Right cardiac atrium (tissue), 5 donors: ENCODE measurements around the gene BRI3BP. TPM values are rescaled to one million over a fixed set of nuclear protein-coding genes. Genes with fewer than 3 reads are reported as not detected.

Source experiments
- ATAC-seq, 2 donors: fragments of 200-7000 bp; cut with Tn5 transposase; one replicate each; pipeline versions ENCODE4 v1.8.0 to v1.9.1; 2020; ENCODE audit warnings: moderate library complexity in 2 of 2, mild to moderate bottlenecking in 1 of 2
- DNase-seq, 3 donors: peaks; one replicate each; pipeline ENCODE4 v3.0.0-alpha.2; 2020
- H3K27ac ChIP-seq: one replicate; pipeline ENCODE4 v1.5.1; 2013; ENCODE audit warnings: mild to moderate bottlenecking, low read length, control low read depth, moderate library complexity
- H3K27me3 ChIP-seq: one replicate; pipeline ENCODE4 v1.6.1; 2013; ENCODE audit not compliant: control insufficient read depth, insufficient read depth
- H3K4me1 ChIP-seq: one replicate; pipeline ENCODE4 v1.6.1; 2013; ENCODE audit warnings: low read length; ENCODE audit not compliant: control insufficient read depth, insufficient read depth
- H3K4me3 ChIP-seq: one replicate; pipeline ENCODE4 v1.5.1; 2013; ENCODE audit warnings: low read length, control low read depth
- H3K9me3 ChIP-seq: one replicate; pipeline ENCODE4 v1.6.1; 2013; ENCODE audit warnings: low read length; ENCODE audit not compliant: control insufficient read depth
- WGBS: extraction: QIAGEN DNeasy Blood & Tissue Kit; methylation state at CpG from one replicate; pipeline ENCODE4 v1.1.7; 2013; 5-methylcytosine and 5-hydroxymethylcytosine counted together
- intact Hi-C, 4 donors: fragments of 100-400 bp; cut with DNase I; formaldehyde crosslinking; loops; one replicate each; pipeline versions ENCODE4 v1.11.0 to v1.14.0; 2022 to 2023
- polyA plus RNA-seq: library from polyadenylated mRNA; stranded (reverse); fragments of 200-250 nt; gene quantifications from one replicate; pipeline ENCODE4 v1.2.3, GENCODE V29; 2013
- total RNA-seq, 4 donors: library from RNA; stranded (reverse); fragmentation: NEBNext Ultra II Directional; extraction: Animal tissue kit (Norgen Biotek cat#: 25700); gene quantifications; one replicate each; pipeline ENCODE4 v1.2.1, GENCODE V29; 2021
- donor health status: healthy with polysubstance abuse.
- donor health status: DM: no; HTN: yes; CAD: no.
- donor health status: DM: no; HTN: no; CAD: no.
- donor health status: DM: no; HTN: yes; CAD: no; lungs with severe emphysema.
- donor health status: DM: yes; HTN: yes; CAD: no.

BRI3BP gene
- total and polyA plus RNA-seq, 5 donors: 1.4 to 6.1 (median 3.9) TPM

GRCh38 chr12:124954771-124955170, 38.7 kb upstream of the BRI3BP start:
- H3K9me3 ChIP-seq: no peaks in the 10 kb centered on the region
- 96% methylated on average over 4 of the region's 4 CpGs for WGBS
- H3K27ac ChIP-seq: no peak overlapping the region
- no peak overlapping the region for H3K4me3 ChIP-seq
- DNase-seq: peak in 1 of 3 donors; percentile 5
- no peak for ATAC-seq
- intact Hi-C loops: no loop called here
- H3K4me1 ChIP-seq: no peaks in the 10 kb centered on the region
- H3K27me3 ChIP-seq: no peaks in the 10 kb centered on the region

GRCh38 chr12:124956571-124956970, 36.9 kb upstream of the BRI3BP start:
- Histone ChIP-seq H3K27ac (no peak overlapping the region), H3K9me3 (no peaks in the 10 kb centered on the region), H3K4me3 (no peak overlapping the region), H3K4me1 (no peaks in the 10 kb centered on the region), H3K27me3 (no peaks in the 10 kb centered on the region)
- DNase-seq: peak in 1 of 3 donors; percentile 47
- no peak for ATAC-seq
- WGBS: 96% methylated on average over 16 of the region's 16 CpGs
- intact Hi-C loops: no loop called here

GRCh38 chr12:124961055-124961454, 32.4 kb upstream of the BRI3BP start:
- peak in 1 of 3 donors; percentile 7 for DNase-seq
- Histone ChIP-seq H3K27me3 (no peaks in the 10 kb centered on the region), H3K4me1 (no peaks in the 10 kb centered on the region), H3K27ac (no peak overlapping the region), H3K9me3 (no peaks in the 10 kb centered on the region), H3K4me3 (no peak overlapping the region)
- WGBS: 93% methylated on average over 29 of the region's 29 CpGs
- intact Hi-C loops: no loop called here
- ATAC-seq: no peak

- no peaks in the 10 kb centered on the region for H3K27me3 ChIP-seq
- DNase-seq: peak in 1 of 3 donors; percentile 13
- no peak for ATAC-seq
- H3K4me1 ChIP-seq: no peaks in the 10 kb centered on the region
- 94% methylated on average over 8 of the region's 8 CpGs for WGBS
- H3K4me3 ChIP-seq: no peak overlapping the region
- H3K9me3 ChIP-seq: no peaks in the 10 kb centered on the region
- intact Hi-C loops: no loop called here
- no peak overlapping the region for H3K27ac ChIP-seq
Measured at GRCh38 chr12:124963211-124963610, 30.2 kb upstream of the BRI3BP start.

- no peaks in the 10 kb centered on the region for H3K9me3 ChIP-seq
- ATAC-seq (no peak), DNase-seq (peak in 1 of 3 donors; percentile 27)
- WGBS: 95% methylated on average over 22 of the region's 22 CpGs
- H3K4me1 ChIP-seq: no peaks in the 10 kb centered on the region
- H3K4me3 ChIP-seq: no peak overlapping the region
- H3K27me3 ChIP-seq: no peaks in the 10 kb centered on the region
- no peak overlapping the region for H3K27ac ChIP-seq
- intact Hi-C loops: no loop called here
Measured at GRCh38 chr12:124964251-124964650, 29.2 kb upstream of the BRI3BP start.

GRCh38 chr12:124964836-124965462, 28.5 kb upstream of the BRI3BP start:
- WGBS: 82% methylated on average over 15 of the region's 15 CpGs
- peak in 1 of 3 donors; percentile 50 for DNase-seq
- Histone ChIP-seq H3K4me1 (no peaks in the 10 kb centered on the region), H3K27me3 (no peaks in the 10 kb centered on the region), H3K9me3 (no peaks in the 10 kb centered on the region), H3K27ac (no peak overlapping the region), H3K4me3 (no peak overlapping the region)
- intact Hi-C loops: no loop called here
- ATAC-seq: peak in 1 of 2 donors; percentile 23

GRCh38 chr12:124967016-124967739, 26.3 kb upstream of the BRI3BP start:
- intact Hi-C loops: no loop called here
- ATAC-seq (no peak), DNase-seq (peak in 2 of 3 donors; percentile 31 to 32)
- H3K9me3 ChIP-seq: no peaks in the 10 kb centered on the region
- H3K4me3 ChIP-seq: no peak overlapping the region
- no peak overlapping the region for H3K27ac ChIP-seq
- H3K27me3 ChIP-seq: no peaks in the 10 kb centered on the region
- 87% methylated on average over 22 of the region's 22 CpGs for WGBS
- no peaks in the 10 kb centered on the region for H3K4me1 ChIP-seq

GRCh38 chr12:124968656-124969055, 24.8 kb upstream of the BRI3BP start:
- Histone ChIP-seq H3K4me1 (no peaks in the 10 kb centered on the region), H3K27ac (no peak overlapping the region), H3K9me3 (no peaks in the 10 kb centered on the region), H3K27me3 (no peaks in the 10 kb centered on the region), H3K4me3 (no peak overlapping the region)
- intact Hi-C loops: no loop called here
- ATAC-seq (no peak), DNase-seq (peak in 2 of 3 donors; percentile 42 to 53)
- WGBS: 84% methylated on average over 17 of the region's 17 CpGs

GRCh38 chr12:124970647-124971402, 22.6 kb upstream of the BRI3BP start:
- ATAC-seq (no peak), DNase-seq (peak in 2 of 3 donors; percentile 32 to 49)
- Histone ChIP-seq H3K4me1 (no peaks in the 10 kb centered on the region), H3K27me3 (no peaks in the 10 kb centered on the region), H3K4me3 (no peak overlapping the region), H3K9me3 (no peaks in the 10 kb centered on the region), H3K27ac (no peak overlapping the region)
- intact Hi-C loops: no loop called here
- 92% methylated on average over 25 of the region's 25 CpGs for WGBS

- Histone ChIP-seq H3K4me1 (no peaks in the 10 kb centered on the region), H3K27ac (no peak overlapping the region), H3K4me3 (no peak overlapping the region), H3K9me3 (no peaks in the 10 kb centered on the region), H3K27me3 (no peaks in the 10 kb centered on the region)
- DNase-seq (peak in 2 of 3 donors; percentile 34 to 39), ATAC-seq (no peak)
- intact Hi-C loops: no loop called here
- 90% methylated on average over 12 of the region's 12 CpGs for WGBS
Measured at GRCh38 chr12:124971603-124972002, 21.8 kb upstream of the BRI3BP start.

GRCh38 chr12:124972211-124972610, 21.2 kb upstream of the BRI3BP start:
- 88% methylated on average over 10 of the region's 10 CpGs for WGBS
- no peaks in the 10 kb centered on the region for H3K27me3 ChIP-seq
- H3K4me3 ChIP-seq: no peak overlapping the region
- no peak for ATAC-seq
- H3K9me3 ChIP-seq: no peaks in the 10 kb centered on the region
- peak in 1 of 3 donors; percentile 2 for DNase-seq
- H3K4me1 ChIP-seq: no peaks in the 10 kb centered on the region
- no peak overlapping the region for H3K27ac ChIP-seq
- intact Hi-C loops: no loop called here
